ENCODE data around the gene MT1B. TPM values are rescaled to one million over a fixed set of nuclear protein-coding genes. Genes with fewer than 3 reads are reported as not detected.

Gene MT1B
- total RNA-seq, 1 experiment from 2014 or later, result not detected

DNA sequence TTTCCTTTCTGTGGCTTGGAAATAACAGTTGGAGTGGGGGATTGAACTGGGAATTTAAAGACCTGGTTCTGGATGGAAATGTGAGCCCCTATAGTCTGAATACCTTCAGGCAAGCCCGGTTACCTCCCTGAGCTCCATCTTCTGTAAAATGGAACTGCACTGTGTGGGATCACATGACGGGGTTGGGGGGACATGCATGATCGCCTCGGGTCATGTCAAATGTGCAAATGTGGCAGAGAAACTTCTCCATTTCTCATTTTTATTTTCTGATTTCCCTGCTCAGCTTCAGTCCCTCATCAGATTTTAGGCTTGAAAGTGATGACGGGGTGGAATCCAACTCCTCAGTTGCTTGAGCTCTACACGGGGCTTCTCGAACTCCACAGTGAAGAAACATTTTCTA lies 1.5 kb downstream of the MT1B start:
- Histone ChIP-seq H3K79me1 (ENCODE audit: insufficient read depth, low read depth, low read length, poor library complexity, severe bottlenecking) (no peaks in the 10 kb centered on the region), H2AK5ac (ENCODE audit: insufficient read length, low read length) (no peak overlapping the region), H3K56ac (ENCODE audit: insufficient read length, low read depth, low read length) (no peak overlapping the region), H3T11ph (ENCODE audit: low read length) (no peak overlapping the region), H2BK5ac (ENCODE audit: insufficient read length, low read length) (no peak overlapping the region), H3K79me2 (ENCODE audit: insufficient read depth, low read length) (no peaks in the 10 kb centered on the region), H4K8ac (replicated peaks; ENCODE audit: insufficient read length, low read depth, low read length) (no peak overlapping the region), H2BK15ac (ENCODE audit: low read depth, low read length) (no peak overlapping the region), H4K20me1 (ENCODE audit: control insufficient read depth, insufficient read depth, insufficient read length) (no peaks in the 10 kb centered on the region), H3K4me2 (ENCODE audit: insufficient read depth, insufficient read length, low read length) (no peak overlapping the region), H3K4me1 (ENCODE audit: insufficient read depth, low read length) (peaks cover 2% of the 10 kb centered on the region; the same call in 1 of the 2 replicates), H3K27me3 (ENCODE audit: insufficient read depth, low read length) (peaks cover 5% of the 10 kb centered on the region; the same call in 1 of the 2 replicates), H3K18ac (ENCODE audit: insufficient read length, low read depth, low read length) (no peak overlapping the region), H3K9me3 (ENCODE audit: control insufficient read depth, low read depth, low read length) (no peaks in the 10 kb centered on the region), H3K14ac (ENCODE audit: insufficient read depth, low read length) (no peak overlapping the region), H2AFZ (ENCODE audit: low read length) (no peak overlapping the region), H2BK20ac (ENCODE audit: low read depth, low read length, poor library complexity, severe bottlenecking) (no peak overlapping the region), H3K9ac (ENCODE audit: extremely low read depth, insufficient read length, low read length) (no peak overlapping the region), H3K27ac (ENCODE audit: insufficient read length, low read depth, low read length) (no peak overlapping the region), H4K91ac (ENCODE audit: insufficient read length, low read depth, low read length) (no peak overlapping the region), H2BK12ac (ENCODE audit: insufficient read length, low read depth, low read length) (no peak overlapping the region), H2BK120ac (ENCODE audit: low read depth, low read length, poor library complexity, severe bottlenecking) (no peak overlapping the region), H3K23ac (ENCODE audit: insufficient read length, low read depth, low read length) (no peak overlapping the region), H3K23me2 (ENCODE audit: insufficient read length, low read depth, low read length, poor library complexity, severe bottlenecking) (peaks cover 5% of the 10 kb centered on the region), H4K5ac (ENCODE audit: insufficient read length, low read depth, low read length) (no peak overlapping the region), H3K4ac (ENCODE audit: low read depth, low read length) (no peak overlapping the region)
- no CpG with 5 or more reads among the region's 7 CpGs for WGBS (ENCODE audit: extremely low coverage, insufficient read length, low lambda C conversion rate)
- TF ChIP-seq, protein P1, sequence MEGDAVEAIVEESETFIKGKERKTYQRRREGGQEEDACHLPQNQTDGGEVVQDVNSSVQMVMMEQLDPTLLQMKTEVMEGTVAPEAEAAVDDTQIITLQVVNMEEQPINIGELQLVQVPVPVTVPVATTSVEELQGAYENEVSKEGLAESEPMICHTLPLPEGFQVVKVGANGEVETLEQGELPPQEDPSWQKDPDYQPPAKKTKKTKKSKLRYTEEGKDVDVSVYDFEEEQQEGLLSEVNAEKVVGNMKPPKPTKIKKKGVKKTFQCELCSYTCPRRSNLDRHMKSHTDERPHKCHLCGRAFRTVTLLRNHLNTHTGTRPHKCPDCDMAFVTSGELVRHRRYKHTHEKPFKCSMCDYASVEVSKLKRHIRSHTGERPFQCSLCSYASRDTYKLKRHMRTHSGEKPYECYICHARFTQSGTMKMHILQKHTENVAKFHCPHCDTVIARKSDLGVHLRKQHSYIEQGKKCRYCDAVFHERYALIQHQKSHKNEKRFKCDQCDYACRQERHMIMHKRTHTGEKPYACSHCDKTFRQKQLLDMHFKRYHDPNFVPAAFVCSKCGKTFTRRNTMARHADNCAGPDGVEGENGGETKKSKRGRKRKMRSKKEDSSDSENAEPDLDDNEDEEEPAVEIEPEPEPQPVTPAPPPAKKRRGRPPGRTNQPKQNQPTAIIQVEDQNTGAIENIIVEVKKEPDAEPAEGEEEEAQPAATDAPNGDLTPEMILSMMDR (conservative IDR thresholded peaks at IDR 0.05), result no peak
- DNase-seq, result no peak
- Mint-ChIP-seq H3K9me3 (no peaks in the 10 kb centered on the region), H3K27me3 (ENCODE audit: low read depth) (peaks cover 74% of the 10 kb centered on the region), H3K4me3 (no peak overlapping the region; a peak in 1 of 5 replicates), H3K36me3 (ENCODE audit: insufficient read depth in 1 of 3, low read depth in 3 of 3) (no peaks in the 10 kb centered on the region), H3K27ac (no peak overlapping the region), H3K4me1 (peaks cover 8 to 12% of the 10 kb centered on the region in 2 experiments)

All from H9 (cell line).